IMR-90 (cell line): ENCODE measurements around the gene ZCCHC17. TPM values are rescaled to one million over a fixed set of nuclear protein-coding genes. Genes with fewer than 3 reads are reported as not detected.

Experiments
- ATAC-seq: fragments of 200-7000 bp; cut with Tn5 transposase; 2 replicates; pipeline ENCODE4 v1.9.1; 2020; ENCODE audit warnings: low read depth, mild to moderate bottlenecking, moderate library complexity
- BruUV-seq: library from RNA; stranded (reverse); fragments of 400-500 nt; replicated peaks from 2 replicates; lab custom pipeline; 2021; lab: Mats Ljungman, UMichigan
- CTCF ChIA-PET: fragments of 300-600 bp; formaldehyde crosslinking; extraction: SDS; loops from one replicate; lab custom pipeline; 2021; ENCODE audit warnings: antibody characterized with exemption; lab: Yijun Ruan, JAX
- POLR2A ChIA-PET: fragments of 300-600 bp; sonication (Branson Sonifier 250); formaldehyde crosslinking; loops from one replicate; lab custom pipeline; 2022; ENCODE audit warnings: antibody characterized with exemption; ENCODE audit not compliant: unreplicated experiment; lab: Charles Lee
- DNase-seq: peaks from one replicate; pipeline ENCODE4 v3.0.0; 2013
- H2AFZ ChIP-seq: replicated peaks from 2 replicates; pipeline ENCODE3; 2013; ENCODE audit warnings: low read length, mild to moderate bottlenecking; ENCODE audit not compliant: poor library complexity
- H2AK5ac ChIP-seq: 2 replicates; pipeline ENCODE4 v1.6.1; 2013; ENCODE audit warnings: low read depth, low read length, inconsistent platforms
- H2AK9ac ChIP-seq: replicated peaks from 2 replicates; pipeline ENCODE3; 2013; ENCODE audit warnings: mild to moderate bottlenecking, low read depth, low read length, moderate library complexity; ENCODE audit not compliant: poor library complexity
- H2BK120ac ChIP-seq: 2 replicates; pipeline ENCODE4 v1.6.1; 2013; ENCODE audit warnings: low read depth, low read length, inconsistent platforms
- H2BK15ac ChIP-seq: 3 replicates; pipeline ENCODE4 v1.6.1; 2013; ENCODE audit warnings: low read depth, low read length, inconsistent platforms
- H2BK20ac ChIP-seq: 2 replicates; pipeline ENCODE4 v1.6.1; 2013; ENCODE audit warnings: low read depth, mild to moderate bottlenecking, inconsistent platforms, low read length, moderate library complexity
- H2BK5ac ChIP-seq: 2 replicates; pipeline ENCODE4 v1.6.1; 2013; ENCODE audit warnings: mild to moderate bottlenecking, low read depth, low read length, inconsistent platforms; ENCODE audit not compliant: poor library complexity, severe bottlenecking
- H3K14ac ChIP-seq: replicated peaks from 2 replicates; pipeline ENCODE4 v1.6.1; 2013; ENCODE audit warnings: low read depth, low read length, inconsistent platforms
- H3K18ac ChIP-seq: 2 replicates; pipeline ENCODE4 v1.6.1; 2013; ENCODE audit warnings: low read depth, low read length, control low read depth
- H3K23ac ChIP-seq: 2 replicates; pipeline ENCODE4 v1.6.1; 2013; ENCODE audit warnings: low read depth, low read length, inconsistent platforms
- H3K27ac ChIP-seq: 2 replicates; pipeline ENCODE4 v1.5.1; 2013; ENCODE audit warnings: mild to moderate bottlenecking, control low read depth, low read length; ENCODE audit not compliant: insufficient read depth
- H3K27me3 ChIP-seq: 2 replicates; pipeline ENCODE4 v1.6.1; 2013; ENCODE audit warnings: low read length; ENCODE audit not compliant: control insufficient read depth, insufficient read depth
- H3K36me3 ChIP-seq: 2 replicates; pipeline ENCODE4 v1.6.1; 2013; ENCODE audit warnings: low read length, mixed read lengths; ENCODE audit not compliant: control insufficient read depth, insufficient read depth
- H3K4ac ChIP-seq: 2 replicates; pipeline ENCODE4 v1.6.1; 2013; ENCODE audit warnings: low read depth, low read length, inconsistent platforms
- H3K4me1 ChIP-seq: 2 replicates; pipeline ENCODE4 v1.6.1; 2013; ENCODE audit warnings: low read length, mixed read lengths; ENCODE audit not compliant: control insufficient read depth, insufficient read depth
- H3K4me2 ChIP-seq: 2 replicates; pipeline ENCODE4 v1.6.1; 2013; ENCODE audit warnings: low read depth, mild to moderate bottlenecking, control low read depth, low read length, moderate library complexity
- H3K4me3 ChIP-seq: 2 replicates; pipeline ENCODE4 v1.5.1; 2013; ENCODE audit warnings: low read depth, mild to moderate bottlenecking, control low read depth, low read length, moderate library complexity; ENCODE audit not compliant: insufficient read depth
- H3K56ac ChIP-seq: 2 replicates; pipeline ENCODE4 v1.6.1; 2013; ENCODE audit warnings: low read length, inconsistent platforms; ENCODE audit not compliant: insufficient read depth; ENCODE audit errors: extremely low read depth
- H3K79me1 ChIP-seq, 2 experiments: 2 replicates each; pipeline ENCODE4 v1.6.1; 2013; ENCODE audit warnings: low read length in 2 of 2, inconsistent platforms in 1 of 2, low read depth in 1 of 2
- H3K9ac ChIP-seq: 2 replicates; pipeline ENCODE4 v1.6.1; 2013; ENCODE audit warnings: low read depth, low read length, control low read depth
- H3K9me1 ChIP-seq: 2 replicates; pipeline ENCODE4 v1.6.1; 2013; ENCODE audit warnings: low read length, inconsistent platforms; ENCODE audit not compliant: insufficient read depth
- H3K9me3 ChIP-seq: 2 replicates; pipeline ENCODE4 v1.6.1; 2013; ENCODE audit warnings: low read length; ENCODE audit not compliant: control insufficient read depth, insufficient read depth
- H4K20me1 ChIP-seq: 2 replicates; pipeline ENCODE4 v1.6.1; 2013; ENCODE audit warnings: low read length, inconsistent platforms; ENCODE audit not compliant: insufficient read depth
- H4K5ac ChIP-seq: 2 replicates; pipeline ENCODE4 v1.6.1; 2013; ENCODE audit warnings: mild to moderate bottlenecking, low read depth, low read length, control low read depth
- H4K8ac ChIP-seq, 2 experiments: 2 replicates each; pipeline ENCODE4 v1.6.1; 2013; ENCODE audit warnings: low read depth in 2 of 2, low read length in 2 of 2, control low read depth in 1 of 2, inconsistent platforms in 1 of 2
- H4K91ac ChIP-seq: 2 replicates; pipeline ENCODE4 v1.6.1; 2013; ENCODE audit warnings: low read depth, low read length, inconsistent platforms; ENCODE audit not compliant: insufficient read depth
- BHLHE40 ChIP-seq: fragments of 150-350 bp; IDR thresholded peaks from 2 replicates; pipeline ENCODE4 v1.6.1; 2016; ENCODE audit warnings: mild to moderate bottlenecking, low read depth, low read length
- CEBPB ChIP-seq: IDR thresholded peaks from 2 replicates; pipeline ENCODE4 v1.6.1; 2012; ENCODE audit warnings: low read depth, low read length, improper control_type of control experiment
- CHD1 ChIP-seq: IDR thresholded peaks from 2 replicates; pipeline ENCODE4 v1.6.1; 2012; ENCODE audit warnings: low read depth, low read length, improper control_type of control experiment
- CTCF ChIP-seq: conservative IDR thresholded peaks from 2 replicates; pipeline ENCODE4 v1.5.1; 2012; ENCODE audit warnings: mild to moderate bottlenecking, low read depth, low read length, improper control_type of control experiment
- ELK1 ChIP-seq: fragments of 150-350 bp; IDR thresholded peaks from 2 replicates; pipeline ENCODE4 v1.6.1; 2016; ENCODE audit warnings: low read depth, mild to moderate bottlenecking, low read length, moderate library complexity, borderline replicate concordance
- FOS ChIP-seq: fragments of 150-350 bp; IDR thresholded peaks from 2 replicates; pipeline ENCODE4 v1.6.1; 2016; ENCODE audit warnings: low read depth, low read length
- MAFK ChIP-seq: IDR thresholded peaks from 2 replicates; pipeline ENCODE4 v1.6.1; 2012; ENCODE audit warnings: low read depth, low read length, improper control_type of control experiment
- MAZ ChIP-seq: IDR thresholded peaks from 2 replicates; pipeline ENCODE4 v1.6.1; 2012; ENCODE audit warnings: low read depth, mild to moderate bottlenecking, low read length, improper control_type of control experiment, moderate library complexity, borderline replicate concordance
- MXI1 ChIP-seq: IDR thresholded peaks from 2 replicates; pipeline ENCODE4 v1.6.1; 2012; ENCODE audit warnings: low read depth, mild to moderate bottlenecking, low read length, moderate library complexity, borderline replicate concordance
- NFE2L2 ChIP-seq: fragments of 150-350 bp; IDR thresholded peaks from 2 replicates; pipeline ENCODE4 v1.6.1; 2016; ENCODE audit warnings: low read depth, mild to moderate bottlenecking, low read length
- POLR2A ChIP-seq: IDR thresholded peaks from 2 replicates; pipeline ENCODE4 v1.6.1; 2012; ENCODE audit warnings: mild to moderate bottlenecking, low read depth, low read length
- RAD21 ChIP-seq: IDR thresholded peaks from 2 replicates; pipeline ENCODE4 v1.6.1; 2012; ENCODE audit warnings: low read length, improper control_type of control experiment
- RCOR1 ChIP-seq: IDR thresholded peaks from 2 replicates; pipeline ENCODE4 v1.6.1; 2012; ENCODE audit warnings: mild to moderate bottlenecking, low read length, improper control_type of control experiment; ENCODE audit not compliant: insufficient replicate concordance
- RFX5 ChIP-seq: IDR thresholded peaks from 2 replicates; pipeline ENCODE4 v1.8.0; 2012; ENCODE audit warnings: low read depth, mild to moderate bottlenecking, low read length, moderate library complexity
- SMC3 ChIP-seq: fragments of 150-350 bp; IDR thresholded peaks from 2 replicates; pipeline ENCODE4 v1.6.1; 2016; ENCODE audit warnings: low read depth, mild to moderate bottlenecking, antibody characterized with exemption, low read length, moderate library complexity
- USF2 ChIP-seq: fragments of 150-350 bp; IDR thresholded peaks from 2 replicates; pipeline ENCODE4 v1.6.1; 2017; ENCODE audit warnings: mild to moderate bottlenecking, antibody characterized with exemption, low read length, low read depth
- WGBS, 2 experiments: methylation state at CpG; one replicate each; pipeline versions ENCODE4 v1.1.5 to v1.1.7; 2013; ENCODE audit warnings: missing lambda C conversion rate in 2 of 2; ENCODE audit not compliant: insufficient read length in 1 of 2; ENCODE audit errors: extremely low coverage in 2 of 2; 5-methylcytosine and 5-hydroxymethylcytosine counted together
- dilution Hi-C: fragments of 300-500 bp; cut with HindIII; formaldehyde crosslinking; loops from one replicate; pipeline ENCODE4 v1.14.3; 2018; ENCODE audit warnings: low sequenced_read_pairs; ENCODE audit not compliant: unreplicated experiment
- in situ Hi-C: fragments of 300-500 bp; cut with MboI; formaldehyde crosslinking; loops from 3 replicates; pipeline ENCODE4 v1.14.3; 2019; ENCODE audit warnings: low sequenced_read_pairs, inconsistent platforms, mixed read lengths
- intact Hi-C: fragments of 100-400 bp; cut with micrococcal nuclease; formaldehyde crosslinking; loops from 2 replicates; pipeline ENCODE4 v1.10.0; 2022
- polyA plus RNA-seq, 3 experiments: library from polyadenylated mRNA; depleted of rRNA; stranded (reverse); fragments of >200 nt; gene quantifications; 2 replicates each; pipeline ENCODE4 v1.2.3, GENCODE V29; 2012; ENCODE audit warnings: low replicate concordance in 1 of 3
- total RNA-seq: library from RNA; depleted of rRNA; stranded (reverse); fragments of >200 nt; gene quantifications from 2 replicates; pipeline ENCODE4 v1.2.3, GENCODE V29; 2012

ZCCHC17 gene
- total and polyA plus RNA-seq, 2 of the 4 experiments (the other 2 are of a cell fraction): 48.4 to 48.9 TPM

DNA sequence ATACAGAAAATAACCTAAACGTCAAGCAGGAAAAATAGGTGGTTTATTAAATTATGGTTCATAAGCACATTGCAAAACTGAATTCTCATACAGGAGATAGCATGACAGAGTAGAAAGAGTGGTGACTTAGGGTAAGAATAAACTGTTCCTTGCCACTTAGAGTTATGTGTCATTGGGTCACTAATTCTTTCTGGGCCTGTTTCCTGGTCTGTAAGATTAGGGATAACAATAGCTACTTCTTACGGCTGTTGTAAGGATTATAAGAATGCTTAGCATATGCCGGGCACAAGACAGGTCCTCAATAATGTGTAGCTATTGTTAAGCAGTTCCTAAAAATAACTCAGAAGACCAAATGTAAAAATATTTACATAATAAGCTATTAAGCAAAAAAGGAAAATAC, 24.5 kb upstream of the ZCCHC17 start:
- Histone ChIP-seq H2BK5ac (no peak overlapping the region), H3K18ac (no peak overlapping the region), H3K23ac (no peak overlapping the region), H3K14ac (no peak overlapping the region), H3K27ac (no peak overlapping the region), H3K4me3 (no peak overlapping the region), H3K4ac (no peak overlapping the region), H3K9ac (no peak overlapping the region), H3K9me3 (no peaks in the 10 kb centered on the region), H2BK15ac (no peak overlapping the region), H3K9me1 (0 out of 2 replicates have a peak, but pooled peaks cover 2% of the 10 kb centered on the region), H3K27me3 (no peaks in the 10 kb centered on the region), H2BK20ac (no peak overlapping the region), H4K5ac (no peak overlapping the region), H2AFZ (no peak overlapping the region), H3K36me3 (peaks cover 27% of the 10 kb centered on the region), H3K4me2 (no peak overlapping the region), H4K20me1 (no peaks in the 10 kb centered on the region), H4K91ac (no peak overlapping the region), H3K4me1 (no peaks in the 10 kb centered on the region), H3K56ac (no peak overlapping the region), H2AK5ac (no peak overlapping the region), H2BK120ac (no peak overlapping the region), H4K8ac (no peak overlapping the region), H3K79me1 (peaks cover 13 to 15% of the 10 kb centered on the region in 2 experiments), H2AK9ac (no peak overlapping the region)
- dilution Hi-C loops: no loop called here
- WGBS, 2 experiments: no CpG with 5 or more reads among the region's 3 CpGs
- no peak for TF ChIP-seq SMC3
- TF ChIP-seq MXI1: no peak
- no peak for TF ChIP-seq MAZ
- no peak for TF ChIP-seq BHLHE40
- no peak for TF ChIP-seq RAD21
- no peak for TF ChIP-seq CEBPB
- no peak for TF ChIP-seq NFE2L2
- TF ChIP-seq MAFK: no peak
- TF ChIP-seq RFX5: no peak
- TF ChIP-seq POLR2A: no peak
- no peak for TF ChIP-seq USF2
- TF ChIP-seq RCOR1: no peak
- TF ChIP-seq CHD1: no peak
- TF ChIP-seq CTCF: no peak
- no peak for TF ChIP-seq ELK1
- no peak for TF ChIP-seq FOS
- no TSS peak for BruUV-seq
- ChIA-PET POLR2A (no interaction called here), CTCF (no interaction called here)
- no peak for DNase-seq
- in situ Hi-C loops: no loop called here
- intact Hi-C loops: no loop called here
- no peak for ATAC-seq
